Upper lobe of right lung (tissue), 1 donor: ENCODE results near the gene BRD4. TPM values are rescaled to one million over a fixed set of nuclear protein-coding genes. Genes with fewer than 3 reads are reported as not detected.

Source experiments
- ATAC-seq: fragments of 200-7000 bp; cut with Tn5 transposase; one replicate; pipeline ENCODE4 v1.9.1; 2020; ENCODE audit warnings: mild to moderate bottlenecking, moderate library complexity
- DNase-seq: peaks from one replicate; pipeline ENCODE4 v3.0.0-alpha.2; 2020
- H3K27ac ChIP-seq: fragments of 200-600 bp; one replicate; pipeline ENCODE4 v1.8.0; 2022
- H3K27me3 ChIP-seq: fragments of 200-600 bp; one replicate; pipeline ENCODE4 v1.8.0; 2022; ENCODE audit warnings: mild to moderate bottlenecking
- H3K36me3 ChIP-seq: fragments of 200-600 bp; one replicate; pipeline ENCODE4 v1.8.0; 2022
- H3K4me1 ChIP-seq: fragments of 200-600 bp; one replicate; pipeline ENCODE4 v1.8.0; 2022
- H3K4me3 ChIP-seq: fragments of 200-600 bp; one replicate; pipeline ENCODE4 v1.8.0; 2022; ENCODE audit warnings: mild to moderate bottlenecking
- H3K9me3 ChIP-seq: fragments of 200-600 bp; one replicate; pipeline ENCODE4 v1.8.0; 2022
- CTCF ChIP-seq: fragments of 200-600 bp; IDR thresholded peaks from one replicate; pipeline ENCODE4 v1.8.0; 2022; ENCODE audit warnings: antibody characterized with exemption
- intact Hi-C: fragments of 100-400 bp; cut with DNase I; formaldehyde crosslinking; loops from one replicate; pipeline ENCODE4 v1.11.0; 2022
- total RNA-seq: library from RNA; stranded (reverse); fragmentation: NEBNext Ultra II Directional; extraction: Animal tissue kit (Norgen Biotek cat#: 25700); gene quantifications from one replicate; pipeline ENCODE4 v1.2.1, GENCODE V29; 2021
- donor health status: DM: no; HTN: yes; CAD: no; lungs with severe emphysema.

BRD4 gene
- total RNA-seq, 1 donor from 2014 or later = 101 TPM

DNA sequence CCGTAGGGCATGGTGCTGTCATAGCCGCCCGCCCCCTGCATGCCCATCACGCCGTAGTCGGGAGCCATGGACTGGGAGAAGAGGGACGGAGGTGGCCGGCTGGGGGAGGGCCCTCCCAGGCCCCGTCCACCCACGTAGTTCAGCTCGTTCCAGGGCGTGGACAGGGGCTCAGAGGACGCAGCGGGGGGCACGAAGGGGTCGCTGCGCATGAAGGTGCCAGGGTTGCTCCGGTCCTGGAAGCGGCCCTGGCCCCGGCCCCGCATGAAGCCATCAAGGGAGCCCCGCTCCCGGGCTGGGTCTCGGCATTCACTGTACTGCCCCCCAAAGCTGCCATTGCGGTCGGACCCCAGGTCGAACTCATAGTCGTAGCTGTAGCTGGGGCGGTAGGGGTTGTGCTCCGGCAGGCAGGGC lies 40.6 kb upstream of the BRD4 start:
- H3K36me3 ChIP-seq = peaks cover 64% of the 10 kb centered on the region
- intact Hi-C loops = no loop called here
- no peak for ATAC-seq

GRCh38 chr19:15372470-15372869 lies 40.1 kb upstream of the BRD4 start:
- Histone ChIP-seq H3K9me3 (no peaks in the 10 kb centered on the region), H3K4me1 (peaks cover 32% of the 10 kb centered on the region), H3K27me3 (no peaks in the 10 kb centered on the region), H3K4me3 (no peak overlapping the region), H3K27ac (no peak overlapping the region), H3K36me3 (peaks cover 69% of the 10 kb centered on the region)
- intact Hi-C loops = no loop called here
- no peak for DNase-seq
- ATAC-seq = no peak
- TF ChIP-seq CTCF = no peak

More for the DNA sequence above, 40.6 kb upstream of the BRD4 start:
- no peaks in the 10 kb centered on the region for H3K27me3 ChIP-seq
- no peak for TF ChIP-seq CTCF
- no peak overlapping the region for H3K27ac ChIP-seq
- H3K4me1 ChIP-seq = peaks cover 37% of the 10 kb centered on the region
- H3K9me3 ChIP-seq = no peaks in the 10 kb centered on the region
- H3K4me3 ChIP-seq = no peak overlapping the region
- no peak for DNase-seq

DNA sequence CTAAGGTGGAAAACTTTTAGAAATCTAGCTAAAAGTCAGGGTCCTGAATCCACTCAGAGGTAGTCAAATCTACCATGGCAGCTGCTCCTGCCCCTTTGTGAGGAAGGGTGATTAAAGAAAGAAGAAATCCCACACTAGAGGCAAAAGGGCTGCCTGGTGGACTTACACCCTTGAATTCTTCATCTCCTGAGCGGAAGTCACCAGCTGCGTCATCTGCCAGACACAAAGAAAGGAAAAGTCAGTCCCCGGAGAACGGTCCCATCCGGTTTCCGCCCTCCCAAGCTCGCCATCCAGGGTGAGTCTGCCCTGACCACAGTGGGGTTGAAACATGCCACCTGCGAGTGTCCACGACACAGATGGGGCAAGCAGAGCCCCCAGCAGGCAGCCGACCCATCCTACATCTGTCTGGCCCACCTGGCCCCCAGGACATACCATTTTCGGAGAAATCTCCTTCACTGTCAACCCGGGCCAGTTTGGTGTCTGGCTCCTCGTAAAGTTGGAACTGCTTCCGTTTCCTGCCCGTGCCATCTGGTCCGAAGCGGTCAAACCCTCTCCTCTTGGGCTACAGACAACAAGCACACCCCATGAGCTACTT lies 39.5 kb upstream of the BRD4 start:
- intact Hi-C loops = no loop called here
- no peak for DNase-seq
- peaks cover 26% of the 10 kb centered on the region for H3K4me1 ChIP-seq
- no peak overlapping the region for H3K4me3 ChIP-seq
- ATAC-seq = no peak
- H3K36me3 ChIP-seq = peaks cover 75% of the 10 kb centered on the region
- no peak overlapping the region for H3K27ac ChIP-seq
- no peaks in the 10 kb centered on the region for H3K27me3 ChIP-seq
- TF ChIP-seq CTCF = no peak
- H3K9me3 ChIP-seq = no peaks in the 10 kb centered on the region

DNA sequence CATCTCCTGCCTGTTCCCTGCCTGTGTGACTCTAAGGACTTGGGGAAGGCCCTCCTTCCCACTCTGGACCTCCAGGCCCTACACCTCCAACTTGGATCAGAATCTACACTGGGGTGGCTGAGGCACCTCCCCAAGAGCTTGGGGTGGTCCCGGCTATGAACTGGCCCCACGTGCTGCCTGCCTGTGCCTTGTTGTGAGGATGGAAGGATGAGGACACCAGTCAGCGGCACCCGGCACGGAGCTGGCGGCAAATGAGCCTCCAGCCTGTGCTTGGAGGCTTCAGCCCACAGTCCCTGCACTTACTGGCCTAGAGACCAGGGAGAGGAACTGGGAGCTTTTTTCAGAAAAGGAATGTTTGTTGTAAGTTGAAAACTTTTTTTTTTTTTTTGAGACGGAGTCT lies 38.8 kb upstream of the BRD4 start:
- ATAC-seq (no peak), DNase-seq (no peak)
- intact Hi-C loops = no loop called here
- Histone ChIP-seq H3K9me3 (no peaks in the 10 kb centered on the region), H3K27ac (no peak overlapping the region), H3K36me3 (peaks cover 82% of the 10 kb centered on the region), H3K4me3 (no peak overlapping the region), H3K4me1 (peaks cover 19% of the 10 kb centered on the region), H3K27me3 (no peaks in the 10 kb centered on the region)
- TF ChIP-seq CTCF = no peak

- no peak for TF ChIP-seq CTCF
- ATAC-seq (no peak), DNase-seq (no peak)
- Histone ChIP-seq H3K36me3 (peaks cover 98% of the 10 kb centered on the region), H3K27ac (no peak overlapping the region), H3K9me3 (no peaks in the 10 kb centered on the region), H3K4me1 (peaks cover 7% of the 10 kb centered on the region), H3K27me3 (no peaks in the 10 kb centered on the region), H3K4me3 (no peak overlapping the region)
- intact Hi-C loops = no loop called here
Measured at GRCh38 chr19:15369594-15369891, 37.2 kb upstream of the BRD4 start.
